HG03469 (cell line): Measurements from ENCODE around the gene PSG1.
"Not testable (repeated sequence)": the region's sequence is repeated elsewhere in the genome, so short reads cannot be mapped to it uniquely, and the experiment has no call there.

ENCODE experiments used
- ATAC-seq: cut with Tn5 transposase; IDR thresholded peaks from one replicate; pipeline ENCODE4 v1.9.1; 2021; ENCODE audit warnings: mild to moderate bottlenecking, moderate library complexity, moderate number of reproducible peaks; ENCODE audit not compliant: unreplicated experiment

PSG1 gene

GRCh38 chr19:42882010-42882409 lies 2.5 kb upstream of the PSG1 start:
- not testable (repeated sequence) for ATAC-seq

- not testable (repeated sequence) for ATAC-seq
These were observed 1.8 kb upstream of the PSG1 start for GRCh38 chr19:42881279-42881678.

DNA sequence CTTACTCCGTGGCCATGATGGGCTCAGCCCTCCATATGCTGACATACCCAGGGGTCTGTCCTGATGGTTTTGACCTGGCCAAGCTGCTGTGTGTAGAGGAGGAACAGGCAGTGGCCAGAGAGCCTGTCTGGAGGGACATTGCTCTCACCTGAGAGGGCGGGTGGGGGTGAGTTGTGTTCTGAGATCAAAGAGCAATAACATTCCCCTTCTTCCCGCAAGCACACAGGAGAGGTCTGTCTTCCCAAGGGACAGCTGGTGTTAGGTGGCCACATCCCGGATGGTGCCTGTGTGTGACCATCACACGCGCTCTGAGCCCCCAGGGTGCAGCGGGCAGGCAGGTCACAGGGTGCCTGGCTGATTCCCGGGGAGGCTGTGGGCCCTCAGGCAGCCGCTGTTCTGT lies 1.1 kb upstream of the PSG1 start:
- ATAC-seq = not testable (repeated sequence)

DNA sequence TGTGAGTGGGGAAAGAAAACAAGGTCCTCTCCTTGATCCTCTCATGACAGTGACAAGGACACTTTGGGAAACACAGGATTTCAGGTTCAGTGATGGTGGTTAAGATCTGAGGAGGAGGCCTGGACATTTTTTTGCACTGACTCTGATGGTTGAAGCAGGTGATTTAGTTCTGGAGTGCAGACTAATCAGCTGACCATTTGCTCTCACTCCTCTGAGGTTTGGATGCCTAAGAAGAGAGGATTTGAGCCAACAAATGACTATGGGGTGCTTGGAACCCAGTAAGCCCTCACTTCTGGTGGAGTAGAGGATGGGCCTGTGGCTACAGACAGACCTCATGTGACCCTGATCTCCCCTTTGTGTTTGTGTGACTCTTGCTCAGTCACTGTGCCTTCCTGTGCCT lies 2.9 kb downstream of the PSG1 start:
- not testable (repeated sequence) for ATAC-seq

- ATAC-seq = not testable (repeated sequence)
These were observed 3.6 kb downstream of the PSG1 start for GRCh38 chr19:42875881-42876280.

- ATAC-seq = not testable (repeated sequence)
These were observed 4.4 kb downstream of the PSG1 start for GRCh38 chr19:42874901-42875813.

GRCh38 chr19:42874136-42874535 lies 5.4 kb downstream of the PSG1 start:
- ATAC-seq = not testable (repeated sequence)

- no peak for ATAC-seq
These were observed 6.9 kb downstream of the PSG1 start for GRCh38 chr19:42872608-42873007.

DNA sequence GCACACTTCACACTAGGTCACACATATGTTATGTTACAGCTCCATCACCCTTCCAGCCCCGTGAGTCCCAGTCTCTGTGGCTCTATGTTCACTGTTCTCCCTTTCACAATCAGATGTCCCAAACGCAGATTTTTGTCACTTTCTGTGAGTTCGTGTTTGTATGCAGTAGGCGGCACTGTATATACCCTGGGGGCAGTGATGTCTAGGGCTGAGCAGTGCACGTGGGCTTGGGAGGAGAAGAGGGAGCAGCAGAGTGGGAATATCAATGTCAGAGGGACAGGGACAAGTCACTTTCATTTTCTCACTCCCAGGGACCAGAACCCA lies 22.0 kb downstream of the PSG1 start:
- no peak for ATAC-seq

DNA sequence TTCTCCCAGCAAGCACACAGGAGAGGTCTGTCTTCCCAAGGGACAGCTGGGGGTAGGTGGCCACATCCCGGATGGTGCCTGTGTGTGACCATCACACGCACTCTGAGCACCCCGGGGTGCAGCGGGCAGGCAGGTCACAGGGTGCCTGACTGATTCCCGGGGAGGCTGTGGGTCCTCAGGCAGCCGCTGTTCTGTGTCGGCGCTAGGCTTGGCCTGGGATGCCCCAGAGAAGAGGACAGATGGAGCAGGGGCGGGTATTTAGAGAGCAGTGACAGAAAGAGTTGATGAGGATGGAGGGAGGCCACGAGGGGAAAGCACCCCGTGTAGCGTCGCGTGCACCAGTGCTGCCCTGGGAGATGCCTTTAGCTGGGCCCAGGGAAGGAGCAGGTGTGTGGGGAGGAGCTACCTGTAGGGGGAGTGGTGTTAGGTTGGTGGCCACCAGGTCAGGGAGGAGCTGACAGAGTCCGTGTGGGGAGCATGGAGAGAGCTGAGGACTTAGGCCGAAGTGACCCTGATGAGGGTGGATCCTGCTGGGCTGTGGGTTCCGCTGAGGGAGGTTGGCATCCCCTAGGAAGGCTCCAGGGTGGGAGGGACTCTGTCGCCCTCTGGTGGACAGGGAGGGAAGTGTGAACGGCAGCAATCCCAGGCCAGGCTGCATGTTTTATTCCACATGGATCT lies 22.5 kb downstream of the PSG1 start:
- not testable (repeated sequence) for ATAC-seq

DNA sequence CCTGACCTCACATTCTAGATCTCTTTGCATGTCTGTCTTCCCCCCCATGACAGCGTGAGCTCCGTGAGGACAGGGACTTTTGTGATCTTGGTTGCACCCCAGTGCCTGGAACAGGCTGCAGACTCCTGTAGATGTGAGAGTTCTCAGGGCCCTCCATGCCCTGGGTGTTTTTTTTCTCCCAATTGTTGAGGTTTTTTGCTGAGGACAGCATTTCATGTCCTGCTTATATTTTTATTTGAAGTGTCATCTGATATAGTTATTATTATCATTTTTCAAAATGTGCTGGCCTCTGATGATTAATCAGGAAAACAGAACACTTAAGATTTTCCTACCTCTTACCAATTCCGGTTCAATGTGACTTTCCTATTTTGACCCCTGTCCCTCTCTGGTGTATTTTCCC lies 24.8 kb downstream of the PSG1 start:
- not testable (repeated sequence) for ATAC-seq

GRCh38 chr19:42853231-42853630 lies 26.3 kb downstream of the PSG1 start:
- not testable (repeated sequence) for ATAC-seq

GRCh38 chr19:42852821-42853220 lies 26.7 kb downstream of the PSG1 start:
- ATAC-seq = not testable (repeated sequence)

GRCh38 chr19:42851718-42852280 lies 27.7 kb downstream of the PSG1 start:
- ATAC-seq = not testable (repeated sequence)

DNA sequence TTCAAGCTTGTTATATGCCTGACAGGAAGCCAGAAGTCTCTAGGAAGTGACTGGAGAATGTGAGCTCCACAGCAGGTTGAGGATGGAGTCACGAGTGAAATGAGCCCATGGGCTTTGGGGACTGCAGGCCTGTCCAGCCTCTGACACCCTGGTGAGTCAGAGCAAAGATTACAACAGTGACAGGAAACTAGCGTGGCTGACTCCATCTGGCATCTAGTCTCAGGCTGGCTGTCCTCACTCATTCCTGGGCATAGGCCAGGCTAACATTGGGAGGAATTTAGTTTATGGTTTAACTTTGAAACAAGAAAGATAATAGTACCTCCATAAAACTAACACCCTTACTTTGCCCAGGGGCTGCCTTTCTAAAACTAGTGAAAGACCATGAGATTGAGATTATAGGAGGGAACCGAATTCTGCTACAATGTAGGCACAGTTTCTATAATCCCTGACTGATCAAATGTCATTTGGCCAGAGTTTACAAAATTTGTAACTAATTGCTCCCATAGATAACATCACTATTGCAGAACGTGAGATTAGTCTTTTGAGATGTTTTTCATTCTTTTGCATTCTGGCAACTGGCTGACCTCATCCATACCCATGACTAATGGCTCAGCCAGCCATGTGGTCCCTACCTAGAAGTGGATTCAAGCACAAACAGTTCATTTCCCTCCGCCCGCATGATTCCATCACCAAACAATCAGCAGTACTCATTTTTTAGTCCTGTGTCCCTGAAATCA lies 28.4 kb downstream of the PSG1 start:
- no peak for ATAC-seq

- ATAC-seq = no peak
These were observed 32.9 kb downstream of the PSG1 start for GRCh38 chr19:42846597-42846996.

GRCh38 chr19:42843631-42844030 lies 35.9 kb downstream of the PSG1 start:
- not testable (repeated sequence) for ATAC-seq

- not testable (repeated sequence) for ATAC-seq
These were observed 46.6 kb downstream of the PSG1 start for GRCh38 chr19:42832746-42833442.

DNA sequence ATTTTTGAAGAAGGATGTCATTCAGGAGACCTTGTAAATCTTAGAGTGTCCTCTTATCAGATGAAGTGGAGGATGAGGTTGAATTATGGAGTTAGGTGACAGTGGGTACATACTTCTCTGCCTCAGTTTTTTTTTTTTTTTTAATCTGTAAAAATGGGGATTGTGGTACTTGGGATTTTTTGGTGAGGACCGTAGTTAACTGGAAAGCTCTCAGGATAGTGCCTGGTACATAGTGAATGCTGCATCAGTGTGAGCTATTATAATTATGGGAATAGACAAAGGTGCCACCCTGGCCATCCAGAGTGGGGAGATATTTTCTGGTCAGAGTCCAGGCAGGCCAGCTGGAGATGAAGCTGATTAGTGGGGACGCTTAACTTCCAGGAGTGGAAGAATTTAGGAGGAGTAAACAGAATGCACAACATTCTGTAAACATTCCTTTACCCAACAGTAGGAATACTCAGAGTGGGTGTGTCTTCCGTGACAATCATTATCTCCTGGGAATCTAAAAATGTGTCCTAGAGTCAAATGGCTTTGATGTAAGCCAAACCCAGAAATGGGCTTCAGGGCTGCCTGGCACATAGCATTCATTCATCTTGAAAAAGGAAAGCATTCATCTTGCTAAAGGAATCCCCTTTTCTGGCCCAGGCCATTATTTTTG lies 47.4 kb downstream of the PSG1 start:
- ATAC-seq = not testable (repeated sequence)
